Fibroblast of upper back skin (primary cell): ENCODE measurements around the gene KBTBD2.
A peak's percentile ranks its signal among the peaks of the same experiment; 100 is the strongest.
"Not testable (repeated sequence)": the region's sequence is repeated elsewhere in the genome, so short reads cannot be mapped to it uniquely, and the experiment has no call there.

Experiments
- DNase-seq: peaks from one replicate; pipeline ENCODE4 v3.0.0-alpha.2; 2013

KBTBD2 gene

DNA sequence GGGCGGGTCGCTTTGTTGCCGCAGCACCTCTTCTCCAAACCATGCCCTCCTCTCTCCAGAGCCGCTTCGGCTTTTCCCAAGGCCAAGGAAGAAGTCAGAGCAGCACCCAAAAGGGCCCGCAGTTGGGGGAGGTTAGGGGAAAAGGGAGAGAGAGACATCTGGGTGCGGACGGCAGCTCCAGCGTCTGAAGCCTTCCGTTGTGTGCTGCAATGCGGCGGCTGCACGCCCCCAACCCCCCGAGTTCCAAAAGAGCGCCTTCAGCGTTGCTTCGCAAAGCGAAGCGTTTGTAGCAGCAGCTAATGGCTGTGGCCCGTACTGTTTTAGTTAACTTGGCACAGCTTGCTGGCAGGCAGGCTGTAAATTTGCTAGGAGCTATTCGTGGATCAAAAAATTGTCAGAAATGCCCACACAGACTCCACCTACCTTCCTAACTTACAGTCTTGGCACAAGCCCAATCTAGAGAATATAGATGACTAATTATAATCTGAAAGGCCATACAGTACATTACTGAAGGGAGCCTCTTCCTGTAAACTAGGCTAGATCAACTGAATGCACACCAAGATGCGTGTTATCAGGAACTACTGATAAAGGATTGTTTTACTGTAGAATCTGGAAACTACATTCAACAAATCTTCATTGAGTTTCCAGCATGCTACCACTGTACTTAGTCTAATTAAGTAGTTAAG, 1.1 kb upstream of the KBTBD2 start:
- peak; percentile 82 for DNase-seq

DNA sequence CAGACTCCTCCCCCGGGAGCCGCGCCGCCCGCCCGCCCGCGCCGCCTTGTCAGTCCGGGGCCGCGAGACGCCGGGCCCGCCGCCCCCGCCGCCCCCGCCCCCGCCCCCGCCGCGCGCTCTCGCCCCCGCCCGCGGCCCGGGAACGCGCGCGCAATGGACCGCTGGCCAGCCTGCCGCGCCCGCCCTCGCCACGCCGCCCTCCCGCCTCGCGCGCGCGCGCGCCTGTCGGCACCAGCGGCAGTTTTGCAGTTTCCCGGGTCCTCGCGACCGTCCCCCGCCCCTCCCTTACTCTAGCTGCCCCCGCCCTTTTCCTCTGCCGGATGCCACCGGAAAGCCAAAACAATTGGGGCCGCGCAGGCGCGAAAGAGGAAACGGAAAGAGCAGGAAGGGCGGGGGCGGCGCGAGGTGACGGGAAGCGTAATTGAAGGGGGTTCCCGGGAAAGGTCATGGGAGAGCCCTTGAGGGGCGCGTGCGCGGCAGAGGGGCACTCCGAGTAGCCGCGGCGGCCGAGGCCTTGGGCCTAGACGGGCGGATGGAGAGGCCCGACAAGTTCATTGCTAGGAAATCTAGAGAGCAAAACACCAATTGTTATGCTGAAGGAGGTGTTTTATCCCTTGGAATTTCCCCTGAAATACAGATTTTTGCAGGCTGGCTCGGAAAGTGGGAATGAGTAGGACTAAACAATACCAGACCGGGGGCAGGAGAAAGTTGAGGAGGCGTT, 400 bp upstream of the KBTBD2 start:
- DNase-seq = peak; percentile 97

DNA sequence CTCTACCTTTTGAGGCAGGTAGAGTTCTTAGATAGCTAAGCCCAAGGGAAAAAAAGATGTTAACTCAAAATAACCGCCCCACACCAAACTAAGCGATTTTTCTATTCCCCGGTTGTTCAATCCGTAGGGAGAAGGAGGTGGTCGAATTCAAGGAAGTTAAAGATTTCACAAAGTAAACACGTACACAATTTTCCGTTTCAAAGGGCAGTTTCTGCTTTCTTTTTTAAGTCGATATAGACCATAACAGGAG, 842 bp downstream of the KBTBD2 start:
- no peak for DNase-seq

DNA sequence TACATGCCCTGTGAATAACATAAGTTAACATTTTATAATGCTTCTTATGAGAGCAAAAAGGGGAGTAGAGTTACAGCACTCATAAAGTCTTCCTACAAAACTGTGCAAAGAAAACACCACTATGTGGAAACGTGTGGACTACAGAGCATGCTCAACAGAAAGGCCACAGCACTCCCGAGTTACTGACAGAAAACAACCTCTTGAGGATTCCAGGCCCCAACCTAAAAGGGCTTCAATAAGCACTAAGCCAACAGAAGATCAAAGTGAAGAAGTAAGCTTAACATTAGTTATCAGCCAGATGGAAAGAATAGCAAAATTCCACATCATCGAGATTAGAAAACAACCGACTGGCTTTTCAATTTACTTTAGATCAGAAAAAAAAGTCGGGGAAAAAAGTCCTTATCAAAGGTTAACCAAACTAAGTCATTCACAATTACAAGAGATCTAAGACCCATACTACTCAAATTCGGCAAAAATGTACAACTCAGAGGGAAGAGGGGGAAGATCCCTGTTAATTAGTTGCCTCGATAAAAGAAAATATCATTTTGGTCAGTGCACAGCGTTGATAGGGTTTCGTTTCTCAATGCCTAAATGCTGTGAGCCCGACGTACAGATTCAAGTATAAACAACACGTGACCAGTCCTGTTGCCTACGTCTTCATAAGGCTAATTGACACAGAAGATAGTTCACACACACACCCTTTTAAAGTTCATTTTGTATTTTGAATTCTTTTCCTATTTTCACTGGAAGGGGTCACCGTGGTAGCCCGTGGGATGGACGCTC, 1.4 kb downstream of the KBTBD2 start:
- DNase-seq = peak; percentile 40

DNA sequence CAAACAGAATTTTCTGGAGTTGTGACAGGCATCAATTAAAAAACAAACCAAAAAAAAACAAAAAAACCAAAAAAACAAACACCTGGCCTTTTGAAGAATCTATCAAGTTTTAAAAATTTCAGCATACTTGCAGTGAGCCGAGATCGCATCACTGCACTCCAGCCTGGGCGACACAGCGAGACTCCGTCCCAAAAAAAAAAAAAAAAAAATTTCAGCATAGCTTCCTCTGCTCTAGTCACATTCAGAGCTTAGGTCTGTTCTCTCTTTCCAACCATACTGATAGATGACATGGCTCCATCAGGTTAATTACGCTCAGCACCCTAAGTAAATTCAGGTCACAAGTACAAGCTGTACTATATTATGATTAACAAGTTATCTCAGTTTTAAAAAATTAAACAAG, 3.1 kb downstream of the KBTBD2 start:
- DNase-seq = no peak

DNA sequence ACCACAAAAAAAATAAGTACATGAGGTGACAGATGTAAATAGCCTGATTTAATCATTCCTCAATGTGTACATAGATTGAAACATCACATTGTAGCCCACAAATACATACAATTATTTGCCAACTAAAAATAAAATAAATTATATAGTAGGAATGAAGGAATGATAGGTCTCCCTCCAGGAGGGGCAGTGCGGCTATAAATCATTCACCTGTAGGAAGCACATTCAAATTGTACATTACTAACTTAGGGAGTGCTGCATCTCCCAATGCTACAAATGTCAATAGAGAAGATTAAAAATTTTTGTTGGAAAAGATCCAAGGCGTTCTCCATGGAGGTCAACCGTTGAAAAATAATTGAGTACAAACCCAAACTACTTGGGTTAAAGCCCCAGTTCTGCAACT, 4.2 kb downstream of the KBTBD2 start:
- DNase-seq = no peak

DNA sequence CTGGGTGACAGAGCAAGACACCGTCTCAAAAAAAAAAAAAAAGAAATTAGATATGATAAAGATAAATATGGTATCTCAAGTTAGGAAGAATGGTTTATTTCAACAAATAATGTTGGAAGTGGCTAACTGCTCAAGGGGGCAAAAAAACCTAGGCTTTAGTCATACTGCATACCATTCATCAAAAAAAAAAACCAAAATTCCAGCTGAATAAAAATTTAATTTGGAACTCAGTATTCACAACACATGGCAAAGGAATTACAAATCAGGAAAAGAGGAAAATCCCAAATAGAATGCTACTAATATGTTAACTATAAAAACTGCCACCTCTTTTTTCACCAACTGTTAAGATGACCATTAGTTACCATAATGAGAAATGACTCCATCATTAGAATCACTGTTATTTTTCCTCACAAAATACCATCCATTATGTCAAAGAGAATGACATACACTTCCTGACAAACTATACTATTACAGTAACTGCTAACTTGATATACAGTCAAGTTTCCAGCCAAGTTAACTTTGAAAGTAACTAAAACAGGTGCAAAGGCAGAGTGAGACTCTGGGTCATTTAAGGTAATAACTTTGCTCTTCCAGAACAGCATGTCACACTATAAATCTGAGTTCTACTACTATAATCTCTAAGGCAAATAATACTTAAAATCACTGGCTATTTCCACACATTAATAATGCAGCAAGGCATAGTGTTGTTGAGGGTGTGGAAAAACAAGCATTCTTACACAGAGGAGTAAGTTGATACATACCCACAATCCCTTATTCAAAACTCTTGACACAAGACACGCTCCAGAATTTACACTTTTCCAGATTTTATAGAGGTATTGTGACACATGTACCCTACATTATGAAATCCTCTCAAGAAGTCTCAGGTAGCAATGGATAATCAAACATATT, 10.2 kb downstream of the KBTBD2 start:
- peak; percentile 33 for DNase-seq

DNA sequence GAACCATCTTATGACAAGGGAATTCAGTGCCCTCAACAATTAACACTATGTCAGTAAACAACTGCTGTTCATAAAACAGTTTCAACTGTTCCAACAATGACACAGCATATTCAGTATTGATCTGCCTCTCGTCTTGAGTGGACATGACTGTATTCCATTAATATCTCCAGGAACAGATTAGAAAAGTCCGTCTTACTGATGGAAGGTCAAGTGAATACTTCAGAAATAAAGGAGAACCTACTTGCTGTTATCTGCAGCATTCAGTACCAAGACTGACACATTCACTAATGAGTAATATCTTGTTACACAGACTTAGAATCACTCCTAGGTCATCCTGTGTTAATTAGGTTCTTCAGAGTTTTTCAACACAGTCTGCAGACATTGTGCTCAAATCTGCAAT, 12.1 kb downstream of the KBTBD2 start:
- no peak for DNase-seq

DNA sequence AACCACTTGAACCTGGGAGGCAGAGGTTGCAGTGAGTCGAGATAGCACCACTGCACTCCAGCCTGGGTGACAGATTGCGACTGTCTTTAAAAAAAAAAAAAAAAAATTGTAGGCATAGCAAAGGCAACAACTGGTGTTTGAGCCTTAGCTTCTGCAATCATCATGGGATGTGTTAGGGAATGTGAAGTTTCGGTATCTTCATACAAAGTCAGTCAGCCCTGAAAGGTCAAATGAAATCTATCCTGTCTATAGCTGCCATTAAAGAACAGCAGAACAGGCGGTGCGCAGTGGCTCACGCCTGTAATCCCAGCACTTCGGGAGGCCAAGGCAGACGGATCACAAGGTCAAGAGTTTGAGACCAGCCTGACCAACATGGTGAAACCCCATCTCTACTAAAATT, 13.5 kb downstream of the KBTBD2 start:
- DNase-seq = not testable (repeated sequence)

DNA sequence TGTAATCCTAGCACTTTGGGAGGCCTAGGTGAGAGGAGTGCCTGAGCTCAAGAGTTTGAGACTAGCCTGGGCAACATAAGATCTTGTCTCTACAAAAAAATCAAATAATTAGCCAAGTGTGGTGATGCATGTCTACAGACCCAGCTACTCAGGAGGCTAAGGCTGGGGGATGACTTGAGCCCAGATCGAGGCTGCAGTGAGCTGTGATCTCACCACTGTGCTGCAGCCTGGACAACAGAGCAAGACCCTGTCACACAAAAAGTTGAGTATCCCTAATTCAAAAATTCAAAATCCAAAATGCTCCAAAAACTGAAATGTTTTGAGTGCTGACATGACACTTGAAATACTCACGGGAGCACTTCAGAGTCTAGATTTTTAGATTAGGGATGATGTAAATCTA, 19.1 kb downstream of the KBTBD2 start:
- DNase-seq = no peak

DNA sequence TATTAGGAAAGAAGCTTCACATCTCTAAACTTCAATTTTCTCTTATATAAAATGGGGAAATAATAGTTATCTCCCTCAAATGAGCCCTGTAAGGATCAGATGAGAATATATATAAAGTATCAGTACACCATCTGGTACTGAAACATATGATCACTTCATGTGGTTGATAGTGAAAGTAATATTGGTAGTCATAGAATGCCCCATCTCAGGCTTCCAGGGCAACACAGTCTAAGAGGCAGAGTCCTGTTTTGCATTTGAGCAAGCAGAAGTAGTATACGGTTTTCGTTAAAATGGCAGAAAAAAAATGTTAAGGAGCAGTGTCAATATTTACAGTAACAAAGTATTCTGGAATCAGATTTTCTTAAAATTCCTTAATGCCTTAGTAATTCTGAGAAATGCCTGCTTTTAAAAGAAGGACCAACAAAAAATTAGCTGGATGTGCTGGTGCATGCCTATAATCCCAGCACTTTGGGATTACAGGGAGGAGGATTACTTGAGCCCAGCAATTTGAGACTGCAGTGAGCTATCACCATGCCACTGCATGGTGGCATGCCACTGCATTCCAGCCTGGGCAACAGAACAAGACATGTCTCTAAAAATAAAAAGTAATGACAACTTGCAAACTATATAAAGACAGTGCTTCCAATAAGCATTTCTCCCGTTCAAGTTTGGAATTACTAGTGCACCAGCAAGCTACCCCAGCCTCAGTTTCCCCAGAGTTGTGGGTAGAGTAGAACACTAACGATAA, 19.8 kb downstream of the KBTBD2 start:
- no peak for DNase-seq

DNA sequence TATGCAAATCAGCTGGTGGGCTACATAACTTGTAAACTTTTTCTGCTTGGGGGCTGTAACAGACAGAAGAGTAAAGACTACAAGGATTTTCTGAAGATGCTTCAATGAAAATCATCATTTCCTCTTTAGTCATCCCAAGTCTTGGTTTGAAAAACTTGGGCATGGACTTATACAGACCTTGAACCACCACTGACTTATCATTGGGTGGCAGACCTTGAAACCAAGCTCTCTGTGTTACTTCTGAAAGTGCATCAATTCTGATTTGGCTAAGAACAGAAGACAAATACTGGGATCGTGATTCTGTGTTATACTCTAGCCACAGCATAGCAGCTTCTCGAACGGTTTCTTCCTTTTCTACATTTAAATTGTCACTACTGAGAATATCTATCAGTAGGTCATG, 21.3 kb downstream of the KBTBD2 start:
- no peak for DNase-seq

DNA sequence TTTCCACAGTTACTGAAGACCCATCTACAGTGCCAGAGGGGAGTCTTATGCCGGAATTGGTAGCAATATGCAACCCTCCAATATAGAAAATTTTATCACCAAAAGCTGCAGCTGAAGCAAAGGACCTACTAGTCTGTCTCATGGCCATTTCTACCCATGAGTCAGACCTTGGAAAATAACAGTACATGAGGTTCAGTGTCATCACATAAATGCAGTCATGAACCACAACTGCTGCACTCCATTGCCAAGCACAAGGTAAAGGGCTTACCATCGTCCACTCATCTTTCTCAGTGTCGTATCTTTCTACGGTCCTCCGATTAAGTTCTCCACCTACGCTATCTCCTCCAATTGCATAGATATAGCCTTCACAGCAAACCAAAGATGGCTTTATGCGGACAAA, 21.8 kb downstream of the KBTBD2 start:
- DNase-seq = no peak

DNA sequence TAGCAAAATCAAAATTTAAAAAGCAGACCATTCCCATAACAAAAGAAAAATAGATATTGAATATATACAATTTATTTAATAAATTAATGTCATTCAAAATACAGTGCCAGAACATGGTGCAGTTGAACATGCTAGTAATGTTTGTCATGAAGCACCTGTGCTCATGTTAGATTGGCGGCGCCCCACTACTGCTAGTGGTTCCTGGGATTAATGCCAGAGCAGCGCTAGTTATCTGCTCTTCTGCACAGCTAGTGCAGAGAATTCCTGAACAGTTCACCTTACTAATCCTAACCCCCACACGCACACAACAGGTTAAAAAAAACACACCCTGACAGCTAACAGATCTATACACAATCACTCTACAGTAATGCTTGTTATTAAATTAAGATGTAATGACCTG, 23.4 kb downstream of the KBTBD2 start:
- DNase-seq = no peak

DNA sequence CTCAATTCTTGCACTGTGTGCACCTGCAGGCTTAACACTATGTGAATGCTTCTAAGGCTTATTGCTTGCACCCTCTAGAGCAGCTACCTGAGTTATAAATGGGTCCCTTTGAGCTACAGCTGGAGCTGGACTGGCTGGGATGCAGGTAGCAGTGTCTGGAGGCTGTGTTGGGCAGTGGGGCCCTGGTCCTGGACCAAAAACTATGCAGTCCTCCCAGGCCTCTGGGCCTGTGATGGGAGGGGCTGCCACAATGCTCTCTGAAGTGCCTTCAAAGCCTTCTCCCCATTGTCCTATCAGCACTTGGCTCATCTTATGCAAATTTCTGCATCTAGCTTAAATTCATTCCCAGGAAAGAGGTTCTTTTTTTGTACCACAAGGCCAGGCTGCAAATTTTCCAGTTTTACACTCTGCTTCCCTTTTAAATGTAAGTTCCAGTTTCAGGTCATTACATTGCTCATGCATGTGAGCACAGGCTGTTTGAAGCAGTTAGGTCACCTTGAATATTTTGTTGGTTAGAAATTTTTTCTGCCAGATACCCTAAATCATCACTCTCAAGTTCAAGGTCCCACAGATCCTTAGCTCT, 26.0 kb downstream of the KBTBD2 start:
- no peak for DNase-seq

DNA sequence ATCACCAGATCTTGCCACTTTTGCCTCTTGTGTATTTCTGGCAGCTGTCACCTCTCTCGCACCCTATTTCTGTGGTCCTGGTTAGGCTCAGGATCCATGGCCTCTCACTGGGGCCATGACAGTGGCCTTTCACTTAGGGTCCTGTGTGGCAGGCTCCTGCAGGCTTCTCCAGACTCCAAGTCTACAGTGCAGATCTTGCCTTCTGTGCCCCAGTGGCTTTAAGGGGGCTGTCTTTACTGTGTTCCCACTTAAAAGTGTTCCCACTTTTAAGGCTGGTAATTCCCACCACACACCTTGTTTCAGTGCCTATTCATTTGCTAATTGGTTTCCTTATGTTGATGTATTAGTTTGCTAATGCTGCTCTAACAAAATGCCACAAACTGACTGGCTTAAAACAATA, 27.7 kb downstream of the KBTBD2 start:
- DNase-seq = not testable (repeated sequence)

DNA sequence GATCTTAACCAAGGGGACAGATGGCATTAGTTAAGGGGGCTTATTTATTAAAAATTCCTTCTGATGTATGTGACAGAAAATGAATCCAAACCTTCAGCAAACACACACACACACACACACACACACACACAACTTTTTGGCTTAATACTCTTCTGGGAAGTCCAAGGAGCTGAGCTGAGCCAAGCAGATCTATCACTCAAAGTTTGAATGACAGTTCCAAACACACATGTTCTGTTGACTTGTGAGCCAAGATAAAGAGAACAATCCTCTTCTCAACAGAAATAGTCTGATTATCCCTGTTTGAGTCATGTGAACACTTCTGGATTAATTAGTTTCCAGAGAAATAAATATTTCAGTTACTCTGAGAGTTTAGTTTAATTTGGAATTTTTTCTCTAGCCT, 31.5 kb downstream of the KBTBD2 start:
- DNase-seq = no peak

DNA sequence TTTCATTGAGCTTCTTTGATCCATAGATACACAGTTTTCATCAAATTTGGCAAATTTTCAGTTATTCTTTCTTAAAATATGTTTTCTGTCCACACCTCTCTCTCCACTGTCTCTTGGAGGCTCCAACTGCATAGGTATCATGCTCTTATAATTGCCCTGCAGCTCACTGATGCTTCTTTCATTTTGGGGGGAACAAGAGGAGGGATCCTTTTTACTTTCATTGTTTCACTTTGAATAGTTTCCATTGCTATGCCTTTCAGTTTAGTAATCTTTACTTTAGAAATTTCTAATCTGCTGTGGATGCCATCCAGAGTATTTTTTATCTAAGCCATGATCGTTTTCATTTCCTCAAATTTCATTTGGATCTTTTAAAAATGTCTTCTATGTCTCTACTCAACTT, 32.9 kb downstream of the KBTBD2 start:
- no peak for DNase-seq

DNA sequence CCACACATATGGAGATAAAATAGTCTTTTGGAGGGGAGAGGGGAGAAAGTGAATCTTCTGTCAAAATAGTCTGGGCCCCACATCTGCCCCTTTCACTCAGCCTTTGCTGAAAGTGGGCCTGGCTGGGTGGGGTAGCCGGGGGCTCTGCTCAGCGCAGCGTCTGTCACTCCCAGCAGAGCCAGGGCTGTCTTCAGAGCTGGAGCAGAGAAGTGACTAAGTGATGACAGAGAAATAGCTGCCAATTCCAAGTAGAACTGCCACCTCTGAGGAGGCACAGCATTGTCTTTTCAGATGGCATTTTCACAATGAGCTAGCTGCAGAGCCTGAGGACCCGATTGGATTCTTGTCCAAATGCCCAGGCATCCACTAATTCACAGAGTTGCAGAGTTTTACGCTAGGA, 34.5 kb downstream of the KBTBD2 start:
- not testable (repeated sequence) for DNase-seq

DNA sequence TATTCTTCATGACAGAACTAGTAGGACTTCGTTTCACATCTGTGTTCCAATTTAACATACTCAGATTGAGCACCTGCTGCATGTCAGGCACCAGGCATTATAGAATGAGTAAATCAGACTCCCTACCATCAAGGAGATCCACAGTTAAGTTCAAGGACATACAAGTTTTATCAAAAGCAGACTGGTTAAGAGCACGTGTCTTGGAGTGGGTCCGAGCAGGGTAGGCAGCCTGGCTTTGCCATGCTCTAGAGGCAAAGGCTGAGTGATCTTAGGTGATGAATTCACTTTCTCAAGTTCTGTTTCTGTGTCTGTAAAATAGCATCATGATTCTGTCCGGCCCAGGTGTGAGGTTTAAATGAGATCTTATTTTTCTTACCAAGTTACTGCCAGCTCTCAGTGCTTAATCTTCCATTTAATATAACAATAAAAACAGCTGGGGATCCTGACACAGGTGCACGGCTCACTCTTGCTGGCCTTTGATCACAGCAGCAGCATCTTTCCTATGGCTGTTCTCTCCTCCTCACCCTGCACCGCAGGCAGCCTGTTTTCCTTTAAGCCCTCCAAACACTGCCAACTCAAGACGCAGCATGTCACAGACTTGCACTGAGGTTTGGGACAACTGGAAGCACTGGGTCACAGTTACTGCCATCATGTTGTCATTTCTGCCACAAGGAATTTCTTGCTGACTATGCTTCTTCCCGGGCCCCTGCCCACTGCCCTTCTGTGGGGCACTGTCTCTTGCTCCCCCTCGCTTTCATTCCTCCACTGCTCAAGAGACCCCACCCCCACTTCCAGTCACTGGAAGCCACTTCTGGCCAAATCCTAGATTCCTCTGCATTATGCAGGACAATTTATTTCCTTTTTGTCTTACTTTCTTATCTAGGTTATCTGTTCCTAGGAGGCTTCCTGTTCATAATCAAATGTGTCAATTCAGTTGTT, 35.5 kb downstream of the KBTBD2 start:
- DNase-seq = not testable (repeated sequence)

DNA sequence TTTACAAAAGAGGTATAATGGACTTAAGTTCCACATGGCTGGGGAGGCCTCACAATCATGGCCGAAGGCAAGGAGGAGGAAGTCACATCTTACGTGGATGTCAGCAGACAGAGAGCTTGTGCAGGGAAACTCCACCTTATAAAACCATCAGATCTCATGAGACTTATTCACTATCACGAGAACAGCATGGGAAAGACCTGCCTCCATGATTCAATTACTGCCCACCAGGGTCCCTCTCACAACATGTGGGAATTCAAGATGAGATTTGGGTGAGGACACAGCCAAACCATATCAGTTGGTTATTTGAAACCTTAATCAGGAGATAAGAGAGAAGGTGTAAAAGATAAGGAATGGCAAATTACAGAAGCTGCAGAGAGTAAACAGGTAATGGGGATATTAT, 40.9 kb downstream of the KBTBD2 start:
- not testable (repeated sequence) for DNase-seq
